ENCODE measurements around the gene GRIK4.

DNA sequence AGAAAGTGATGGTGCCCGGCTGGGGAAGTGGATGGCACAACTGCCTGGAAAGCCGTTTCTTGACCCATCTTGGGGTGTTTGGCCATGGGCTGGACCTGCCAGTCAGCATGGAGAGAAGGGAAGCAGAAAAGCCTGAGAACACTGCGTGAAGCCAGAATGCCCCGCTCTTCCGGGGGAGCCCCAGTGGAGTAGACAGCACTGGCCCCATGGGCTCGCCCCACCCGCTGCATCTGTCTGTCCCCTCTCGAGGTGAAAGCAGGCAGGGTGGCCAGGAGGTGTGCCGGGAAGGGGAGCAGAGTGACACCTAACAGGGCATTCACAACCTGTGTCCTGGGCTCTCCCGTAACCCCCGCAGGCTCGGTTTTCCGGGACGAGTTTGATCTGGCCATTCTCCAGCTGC is 455.3 kb downstream of the GRIK4 start:
- TF ChIP-seq CTCF (IDR thresholded peaks at IDR 0.05) (no peak), POLR2A (IDR thresholded peaks at IDR 0.05) (no peak)
